Spleen (tissue), 11 donors: ENCODE results near the gene ST8SIA3. TPM values are rescaled to one million over a fixed set of nuclear protein-coding genes. Genes with fewer than 3 reads are reported as not detected.
"Not testable (repeated sequence)": the region's sequence is repeated elsewhere in the genome, so short reads cannot be mapped to it uniquely, and the experiment has no call there.

Source experiments
- DNase-seq: peaks from one replicate; pipeline ENCODE4 v3.0.0-alpha.2; 2020
- H3K27ac ChIP-seq, 8 donors: fragments of 200-600 bp; sonication (generic) in 7 of 8; 1 replicate in 4 of 8; 2 replicates in 4 of 8; pipeline versions ENCODE4 v1.5.0 to v1.8.0; 2016 to 2021; ENCODE audit warnings: inconsistent platforms in 4 of 8, mild to moderate bottlenecking in 4 of 8, moderate library complexity in 1 of 8
- H3K27me3 ChIP-seq, 7 donors: fragments of 200-600 bp; sonication (generic) in 6 of 7; replicated peaks in 1 of 7; 1 replicate in 4 of 7; 2 replicates in 3 of 7; pipeline versions ENCODE4 v1.5.0 to v1.8.0; 2016 to 2021; ENCODE audit warnings: inconsistent platforms in 3 of 7, mild to moderate bottlenecking in 1 of 7
- H3K36me3 ChIP-seq, 6 donors: fragments of 200-600 bp; sonication (generic) in 5 of 6; 1 replicate in 4 of 6; 2 replicates in 2 of 6; pipeline versions ENCODE4 v1.5.0 to v1.8.0; 2016 to 2021; ENCODE audit warnings: inconsistent platforms in 2 of 6
- H3K4me1 ChIP-seq, 6 donors: fragments of 200-600 bp; sonication (generic) in 5 of 6; 1 replicate in 3 of 6; 2 replicates in 3 of 6; pipeline versions ENCODE4 v1.5.0 to v1.8.0; 2016 to 2021; ENCODE audit warnings: inconsistent platforms in 3 of 6
- H3K4me3 ChIP-seq, 8 donors: fragments of 200-600 bp; sonication (generic) in 7 of 8; 1 replicate in 4 of 8; 2 replicates in 4 of 8; pipeline versions ENCODE4 v1.5.0 to v1.8.0; 2016 to 2021; ENCODE audit warnings: inconsistent platforms in 4 of 8, mild to moderate bottlenecking in 4 of 8, moderate library complexity in 2 of 8
- H3K9me3 ChIP-seq, 8 donors: fragments of 200-600 bp; sonication (generic) in 7 of 8; 1 replicate in 4 of 8; 2 replicates in 4 of 8; pipeline versions ENCODE4 v1.5.0 to v1.8.0; 2016 to 2021; ENCODE audit warnings: inconsistent platforms in 4 of 8
- CTCF ChIP-seq, 11 experiments: fragments of 200-600 bp in 7 of 11; fragments of 450-650 bp in 4 of 11; sonication (generic) in 4 of 11; IDR thresholded peaks in 8 of 11; conservative IDR thresholded peaks in 3 of 11; 1 replicate in 7 of 11; 2 replicates in 4 of 11; pipeline versions ENCODE4 v1.4.0 to v1.8.0; 2016 to 2021; ENCODE audit warnings: antibody characterized with exemption in 11 of 11, inconsistent platforms in 4 of 11, mild to moderate bottlenecking in 1 of 11
- POLR2A ChIP-seq, 3 donors: fragments of 450-650 bp; IDR thresholded peaks; one replicate each; pipeline ENCODE4 v1.5.1; 2017; ENCODE audit warnings: antibody characterized with exemption in 3 of 3, mild to moderate bottlenecking in 1 of 3
- POLR2AphosphoS5 ChIP-seq, 3 donors: sonication (generic); formaldehyde crosslinking; IDR thresholded peaks; one replicate each; pipeline ENCODE4 v1.5.1; 2017; ENCODE audit warnings: antibody characterized with exemption in 3 of 3
- WGBS, 5 donors: extraction: QIAGEN DNeasy Blood & Tissue Kit in 3 of 5; methylation state at CpG; one replicate each; pipeline versions ENCODE4 v1.1.5 to v1.1.7; 2013 to 2018; 5-methylcytosine and 5-hydroxymethylcytosine counted together
- intact Hi-C: fragments of 100-400 bp; cut with DNase I; formaldehyde crosslinking; loops from one replicate; pipeline ENCODE4 v1.15.0; 2023; ENCODE audit warnings: low total_unique reads
- polyA plus RNA-seq, 3 donors: library from polyadenylated mRNA; stranded (reverse); fragments of 200-250 nt; gene quantifications; one replicate each; pipeline ENCODE4 v1.2.1, GENCODE V29; 2013
- total RNA-seq, 7 donors: library from RNA; depleted of rRNA in 3 of 7; stranded (reverse); fragments of >200 nt in 3 of 7; fragmentation: NEBNext Ultra II Directional in 4 of 7; extraction: Animal tissue kit (Norgen Biotek cat#: 25700) in 4 of 7; gene quantifications; one replicate each; pipeline versions ENCODE4 v1.1.0 to v1.2.1, GENCODE V29; 2016 to 2021
- donor health status: healthy with polysubstance abuse.
- donor health status: DM: no; HTN: no; CAD: no; lungs with moderate emphysema.
- donor health status: DM: no; HTN: no; CAD: no.
- donor health status: Bipolar disorder and iron deficiency.
- donor health status: healthy.
- donor health status: DM: no; HTN: no; CAD: no.
- donor health status: DM: yes; HTN: yes; CAD: no.

ST8SIA3 gene
- total and polyA plus RNA-seq, 10 donors, result not detected

- 88 to 93% (median 90%) methylated on average over 4 of the region's 4 CpGs for WGBS, 5 donors
- H3K4me1 ChIP-seq, result no peaks in the 10 kb centered on the region
- no peak overlapping the region for H3K27ac ChIP-seq
- no peaks in the 10 kb centered on the region for H3K36me3 ChIP-seq
- H3K4me3 ChIP-seq, result no peak overlapping the region
- intact Hi-C loops, result no loop called here
- peaks cover 0 to 11% (median 0%) of the 10 kb centered on the region in 7 donors for H3K27me3 ChIP-seq
- no peaks in the 10 kb centered on the region for H3K9me3 ChIP-seq
- DNase-seq, result no peak
- TF ChIP-seq POLR2A (IDR thresholded peaks at IDR 0.05) (no peak), CTCF (IDR thresholded peaks at IDR 0.05 in 8 of 11, conservative IDR thresholded peaks at IDR 0.05 in 3 of 11) (no peak), POLR2AphosphoS5 (IDR thresholded peaks at IDR 0.05) (no peak)
Observed at GRCh38 chr18:57373017-57373416, 20.7 kb downstream of the ST8SIA3 start.

DNA sequence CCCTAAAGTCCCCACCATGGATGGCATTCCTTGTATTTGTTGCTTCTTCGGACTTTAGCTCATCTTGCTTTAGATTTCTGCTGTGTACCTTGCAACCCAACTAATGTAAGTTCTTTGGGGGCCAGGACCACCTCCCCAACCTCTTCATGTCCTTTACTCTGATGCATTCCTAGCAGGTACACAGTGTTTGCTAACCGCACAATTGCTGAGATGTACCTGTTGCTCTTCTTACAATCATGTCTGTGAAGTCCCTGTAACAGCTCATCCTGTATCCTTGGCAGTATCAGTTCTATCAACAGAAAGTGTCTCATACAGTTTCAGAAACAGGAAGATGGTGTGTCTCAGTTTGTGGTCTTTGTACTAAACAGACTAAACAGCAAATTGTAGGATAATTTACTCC, 24.1 kb downstream of the ST8SIA3 start:
- intact Hi-C loops, result no loop called here
- H3K9me3 ChIP-seq, result no peaks in the 10 kb centered on the region
- no peak overlapping the region for H3K27ac ChIP-seq
- H3K4me1 ChIP-seq, result no peaks in the 10 kb centered on the region
- H3K4me3 ChIP-seq, result no peak overlapping the region
- H3K27me3 ChIP-seq, result peaks cover 0 to 11% (median 0%) of the 10 kb centered on the region in 7 donors
- 63 to 93% (median 79%) methylated on average over 2 of the region's 2 CpGs for WGBS, 5 donors
- H3K36me3 ChIP-seq, result no peaks in the 10 kb centered on the region
- no peak for DNase-seq
- TF ChIP-seq POLR2A (IDR thresholded peaks at IDR 0.05), result no peak
- TF ChIP-seq CTCF (IDR thresholded peaks at IDR 0.05 in 8 of 11, conservative IDR thresholded peaks at IDR 0.05 in 3 of 11), result no peak
- no peak for TF ChIP-seq POLR2AphosphoS5 (IDR thresholded peaks at IDR 0.05)

DNA sequence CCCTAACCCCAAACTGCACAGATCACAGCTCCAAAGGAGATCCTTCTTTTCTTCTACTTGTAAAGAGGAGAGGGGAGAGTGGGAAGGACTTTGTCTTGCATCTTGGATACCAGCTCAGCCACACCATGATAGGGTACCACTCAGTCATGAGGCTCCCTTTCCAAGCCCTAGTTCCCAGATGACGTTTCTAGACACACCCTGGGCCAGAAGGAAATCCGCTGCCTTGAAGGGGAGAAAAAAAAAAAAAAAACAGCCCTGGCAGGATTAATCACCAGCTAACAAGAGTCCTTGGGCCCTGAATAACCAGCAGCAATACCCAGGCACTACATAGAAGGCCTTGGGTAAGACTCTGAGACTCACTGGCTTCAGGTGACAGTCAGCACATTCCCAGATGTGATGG, 36.9 kb downstream of the ST8SIA3 start:
- peaks cover 0 to 25% (median 0%) of the 10 kb centered on the region in 7 donors for H3K27me3 ChIP-seq
- no peaks in the 10 kb centered on the region for H3K36me3 ChIP-seq
- no peak overlapping the region for H3K27ac ChIP-seq
- 36 to 71% (median 67%) methylated on average over 2 of the region's 2 CpGs for WGBS, 5 donors
- TF ChIP-seq CTCF (IDR thresholded peaks at IDR 0.05 in 8 of 11, conservative IDR thresholded peaks at IDR 0.05 in 3 of 11), result no peak
- TF ChIP-seq POLR2AphosphoS5 (IDR thresholded peaks at IDR 0.05), result no peak
- no peak for TF ChIP-seq POLR2A (IDR thresholded peaks at IDR 0.05)
- H3K9me3 ChIP-seq, result peaks cover 0 to 2% (median 0%) of the 10 kb centered on the region in 8 donors
- H3K4me3 ChIP-seq, result no peak overlapping the region
- no peak for DNase-seq
- intact Hi-C loops, result no loop called here
- no peaks in the 10 kb centered on the region for H3K4me1 ChIP-seq

DNA sequence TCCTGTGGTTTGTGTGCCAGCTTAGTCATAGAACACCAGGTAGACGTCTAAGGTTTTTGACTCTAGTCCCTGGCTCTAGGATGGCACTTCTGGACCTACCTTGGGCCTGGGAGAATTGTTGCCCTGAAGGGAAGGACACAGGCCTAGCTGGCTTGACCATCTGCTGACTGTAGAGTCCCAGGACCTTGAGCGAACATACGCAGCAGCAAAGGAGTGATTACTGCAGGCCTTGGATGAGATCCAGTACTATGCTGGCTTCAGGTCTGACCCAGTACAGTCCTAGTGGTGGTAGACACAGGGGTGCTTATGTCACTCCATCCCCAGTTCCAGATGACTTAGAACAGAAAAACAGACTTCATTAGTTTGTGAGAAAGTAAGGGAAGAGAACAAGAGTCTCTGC, 37.7 kb downstream of the ST8SIA3 start:
- intact Hi-C loops, result no loop called here
- peaks cover 0 to 10% (median 6%) of the 10 kb centered on the region in 8 donors for H3K9me3 ChIP-seq
- H3K4me3 ChIP-seq, result no peak overlapping the region
- peaks cover 0 to 25% (median 0%) of the 10 kb centered on the region in 7 donors for H3K27me3 ChIP-seq
- no peak overlapping the region for H3K27ac ChIP-seq
- TF ChIP-seq CTCF (IDR thresholded peaks at IDR 0.05 in 8 of 11, conservative IDR thresholded peaks at IDR 0.05 in 3 of 11) (no peak), POLR2AphosphoS5 (IDR thresholded peaks at IDR 0.05) (no peak), POLR2A (IDR thresholded peaks at IDR 0.05) (no peak)
- H3K4me1 ChIP-seq, result no peaks in the 10 kb centered on the region
- H3K36me3 ChIP-seq, result no peaks in the 10 kb centered on the region
- DNase-seq, result no peak
- WGBS, 5 donors, result 42 to 80% (median 52%) methylated on average over 1 to 3 of the region's 3 CpGs

GRCh38 chr18:57394749-57395148, 42.4 kb downstream of the ST8SIA3 start:
- H3K9me3 ChIP-seq, result peaks cover 0 to 21% (median 10%) of the 10 kb centered on the region in 8 donors
- H3K27me3 ChIP-seq, result peaks cover 0 to 20% (median 0%) of the 10 kb centered on the region in 7 donors
- intact Hi-C loops, H3K27ac ChIP-seq, DNase-seq, H3K36me3 ChIP-seq, H3K4me3 ChIP-seq, H3K4me1 ChIP-seq: not testable (repeated sequence)
- 88 to 97% (median 96%) methylated on average over 1 of the region's 1 CpG for WGBS, 5 donors

DNA sequence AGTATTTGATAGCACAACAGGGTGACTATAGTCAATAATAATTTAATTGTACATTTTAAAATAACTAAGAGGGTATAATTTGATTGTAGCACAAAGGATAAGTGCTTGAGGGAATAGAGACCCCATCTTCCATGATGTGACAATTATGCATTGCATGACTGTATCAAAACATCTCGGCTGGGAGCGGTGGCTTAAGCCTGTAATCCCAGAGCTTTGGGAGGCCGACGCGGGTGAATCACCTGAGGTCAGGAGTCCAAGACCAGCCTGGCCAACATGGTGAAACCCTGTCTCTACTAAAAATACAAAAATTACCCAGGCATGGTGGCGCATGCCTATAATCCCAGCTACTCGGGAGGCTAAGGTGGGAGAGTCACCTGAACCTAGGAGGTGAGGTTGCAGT, 44.5 kb downstream of the ST8SIA3 start:
- H3K4me1 ChIP-seq, H3K4me3 ChIP-seq, intact Hi-C loops, H3K36me3 ChIP-seq, DNase-seq, H3K27ac ChIP-seq: not testable (repeated sequence)
- 92 to 96% (median 95%) methylated on average over 7 of the region's 7 CpGs for WGBS, 5 donors
- H3K27me3 ChIP-seq, result peaks cover 0 to 13% (median 0%) of the 10 kb centered on the region in 7 donors
- H3K9me3 ChIP-seq, result peaks cover 0 to 21% (median 10%) of the 10 kb centered on the region in 8 donors
